SJSA1 (cell line): ENCODE results near the gene NRARP. TPM values are rescaled to one million over a fixed set of nuclear protein-coding genes. Genes with fewer than 3 reads are reported as not detected.
A peak's percentile ranks its signal among the peaks of the same experiment; 100 is the strongest.
"Not testable (repeated sequence)": the region's sequence is repeated elsewhere in the genome, so short reads cannot be mapped to it uniquely, and the experiment has no call there.

Experiments used
- DNase-seq, 2 experiments: peaks; one replicate each; pipeline ENCODE4 v3.0.0-alpha.2; 2015 to 2020; ENCODE audit warnings: low spot score in 2 of 2, low read depth in 1 of 2
- H3K27ac ChIP-seq: fragments of 250-450 bp; sonication (Bioruptor Pico); 2 replicates; pipeline ENCODE4 v1.5.1; 2020; ENCODE audit warnings: mild to moderate bottlenecking, moderate library complexity
- H3K27me3 ChIP-seq: fragments of 250-450 bp; sonication (Bioruptor Pico); replicated peaks from 2 replicates; pipeline ENCODE4 v1.5.1; 2020; ENCODE audit warnings: mild to moderate bottlenecking, moderate library complexity
- H3K36me3 ChIP-seq: fragments of 250-450 bp; sonication (Bioruptor Pico); 2 replicates; pipeline ENCODE4 v1.5.1; 2020; ENCODE audit warnings: mild to moderate bottlenecking
- H3K4me1 ChIP-seq: fragments of 250-450 bp; sonication (Bioruptor Pico); replicated peaks from 2 replicates; pipeline ENCODE4 v1.6.1; 2021; ENCODE audit warnings: mild to moderate bottlenecking
- H3K4me3 ChIP-seq: fragments of 250-450 bp; sonication (Bioruptor Pico); 2 replicates; pipeline ENCODE4 v1.5.1; 2020; ENCODE audit warnings: mild to moderate bottlenecking
- H3K9me3 ChIP-seq: fragments of 250-450 bp; sonication (Bioruptor Pico); replicated peaks from 2 replicates; pipeline ENCODE4 v1.5.1; 2020; ENCODE audit warnings: mild to moderate bottlenecking
- total RNA-seq: library from RNA; depleted of rRNA; stranded (reverse); fragments of >200 nt; shearing (Covaris generic); gene quantifications from 2 replicates; pipeline ENCODE4 v1.2.3, GENCODE V29; 2014

The NRARP gene
- total RNA-seq, 1 experiment from 2014 or later, result 0.97 TPM

GRCh38 chr9:137266585-137267453, 35.3 kb downstream of the NRARP start:
- no peak for DNase-seq
- no peak overlapping the region for H3K4me3 ChIP-seq
- no peak overlapping the region for H3K27ac ChIP-seq
- peaks cover 12% of the 10 kb centered on the region for H3K4me1 ChIP-seq
- no peaks in the 10 kb centered on the region for H3K9me3 ChIP-seq
- peaks cover 71% of the 10 kb centered on the region for H3K36me3 ChIP-seq
- no peaks in the 10 kb centered on the region for H3K27me3 ChIP-seq

GRCh38 chr9:137266162-137266527, 35.9 kb downstream of the NRARP start:
- Histone ChIP-seq H3K4me3 (no peak overlapping the region), H3K27me3 (no peaks in the 10 kb centered on the region), H3K27ac (no peak overlapping the region), H3K9me3 (no peaks in the 10 kb centered on the region), H3K36me3 (peaks cover 68% of the 10 kb centered on the region), H3K4me1 (peaks cover 12% of the 10 kb centered on the region)
- no peak for DNase-seq

GRCh38 chr9:137265496-137266161, 36.4 kb downstream of the NRARP start:
- H3K4me3 ChIP-seq, result no peak overlapping the region
- no peaks in the 10 kb centered on the region for H3K27me3 ChIP-seq
- H3K36me3 ChIP-seq, result peaks cover 63% of the 10 kb centered on the region
- no peaks in the 10 kb centered on the region for H3K9me3 ChIP-seq
- peaks cover 12% of the 10 kb centered on the region for H3K4me1 ChIP-seq
- no peak for DNase-seq
- no peak overlapping the region for H3K27ac ChIP-seq

GRCh38 chr9:137264067-137264466, 38.0 kb downstream of the NRARP start:
- DNase-seq, result no peak
- Histone ChIP-seq H3K36me3 (peaks cover 52% of the 10 kb centered on the region), H3K4me3 (no peak overlapping the region), H3K27me3 (no peaks in the 10 kb centered on the region), H3K4me1 (peaks cover 7% of the 10 kb centered on the region), H3K9me3 (no peaks in the 10 kb centered on the region), H3K27ac (no peak overlapping the region)

GRCh38 chr9:137263506-137263905, 38.6 kb downstream of the NRARP start:
- peaks cover 1% of the 10 kb centered on the region for H3K4me1 ChIP-seq
- H3K4me3 ChIP-seq, result no peak overlapping the region
- no peaks in the 10 kb centered on the region for H3K27me3 ChIP-seq
- no peaks in the 10 kb centered on the region for H3K9me3 ChIP-seq
- peaks cover 51% of the 10 kb centered on the region for H3K36me3 ChIP-seq
- DNase-seq, result no peak
- no peak overlapping the region for H3K27ac ChIP-seq

- H3K9me3 ChIP-seq, result no peaks in the 10 kb centered on the region
- H3K36me3 ChIP-seq, result peaks cover 46% of the 10 kb centered on the region
- H3K4me3 ChIP-seq, result no peak overlapping the region
- H3K27ac ChIP-seq, result no peak overlapping the region
- no peak for DNase-seq
- H3K4me1 ChIP-seq, result no peaks in the 10 kb centered on the region
- no peaks in the 10 kb centered on the region for H3K27me3 ChIP-seq
Observed at GRCh38 chr9:137262909-137263285, 39.2 kb downstream of the NRARP start.

GRCh38 chr9:137262173-137262908, 39.7 kb downstream of the NRARP start:
- not testable (repeated sequence) for DNase-seq
- H3K36me3 ChIP-seq, result peaks cover 44% of the 10 kb centered on the region

GRCh38 chr9:137256856-137257255, 45.2 kb downstream of the NRARP start:
- Histone ChIP-seq H3K4me3 (no peak overlapping the region), H3K36me3 (peaks cover 32% of the 10 kb centered on the region), H3K27me3 (no peaks in the 10 kb centered on the region), H3K4me1 (peaks cover 19% of the 10 kb centered on the region), H3K27ac (no peak overlapping the region), H3K9me3 (no peaks in the 10 kb centered on the region)
- DNase-seq, result no peak

More at GRCh38 chr9:137262173-137262908, 39.7 kb downstream of the NRARP start:
- H3K9me3 ChIP-seq, H3K4me1 ChIP-seq, H3K27ac ChIP-seq, H3K27me3 ChIP-seq, H3K4me3 ChIP-seq: not testable (repeated sequence)

- H3K4me3 ChIP-seq, result peak overlapping the region; percentile 99
- peaks cover 19% of the 10 kb centered on the region for H3K4me1 ChIP-seq
- no peaks in the 10 kb centered on the region for H3K27me3 ChIP-seq
- no peak overlapping the region for H3K27ac ChIP-seq
- no peaks in the 10 kb centered on the region for H3K9me3 ChIP-seq
- peaks cover 32% of the 10 kb centered on the region for H3K36me3 ChIP-seq
- DNase-seq, result no peak
Observed at GRCh38 chr9:137256362-137256761, 45.7 kb downstream of the NRARP start.

GRCh38 chr9:137255448-137256114, 46.5 kb downstream of the NRARP start:
- no peaks in the 10 kb centered on the region for H3K9me3 ChIP-seq
- H3K27me3 ChIP-seq, result no peaks in the 10 kb centered on the region
- DNase-seq, result peak in 1 of 2 experiments; percentile 48
- peaks cover 19% of the 10 kb centered on the region for H3K4me1 ChIP-seq
- H3K27ac ChIP-seq, result peak overlapping the region; percentile 34
- H3K36me3 ChIP-seq, result peaks cover 31% of the 10 kb centered on the region
- peak overlapping the region; percentile 99 for H3K4me3 ChIP-seq

GRCh38 chr9:137254624-137255447, 47.2 kb downstream of the NRARP start, which contains the start of gene NELFB:
Gene NELFB (plus strand): TSS chr9:137255327.
- Histone ChIP-seq H3K27me3 (no peaks in the 10 kb centered on the region), H3K27ac (peak within 1 kb of the TSS; percentile 34), H3K4me1 (peaks cover 19% of the 10 kb centered on the region), H3K9me3 (no peaks in the 10 kb centered on the region), H3K36me3 (peaks cover 29% of the 10 kb centered on the region), H3K4me3 (peak within 1 kb of the TSS; percentile 99)
- peak; percentile 78 to 91 for DNase-seq

- DNase-seq, result no peak
- H3K36me3 ChIP-seq, result peaks cover 27% of the 10 kb centered on the region
- no peaks in the 10 kb centered on the region for H3K27me3 ChIP-seq
- H3K4me3 ChIP-seq, result peak overlapping the region; percentile 99
- no peaks in the 10 kb centered on the region for H3K9me3 ChIP-seq
- peaks cover 19% of the 10 kb centered on the region for H3K4me1 ChIP-seq
- H3K27ac ChIP-seq, result no peak overlapping the region
Observed at GRCh38 chr9:137253717-137254623, 48.1 kb downstream of the NRARP start.
